IMR-90 (cell line): Measurements from ENCODE around the gene FBXL13. TPM values are rescaled to one million over a fixed set of nuclear protein-coding genes. Genes with fewer than 3 reads are reported as not detected.

Experiments used
- ATAC-seq: fragments of 200-7000 bp; cut with Tn5 transposase; 2 replicates; pipeline ENCODE4 v1.9.1; 2020; ENCODE audit warnings: low read depth, mild to moderate bottlenecking, moderate library complexity
- BruUV-seq: library from RNA; stranded (reverse); fragments of 400-500 nt; replicated peaks from 2 replicates; lab custom pipeline; 2021; lab: Mats Ljungman, UMichigan
- CTCF ChIA-PET: fragments of 300-600 bp; formaldehyde crosslinking; extraction: SDS; loops from one replicate; lab custom pipeline; 2021; ENCODE audit warnings: antibody characterized with exemption; lab: Yijun Ruan, JAX
- POLR2A ChIA-PET: fragments of 300-600 bp; sonication (Branson Sonifier 250); formaldehyde crosslinking; loops from one replicate; lab custom pipeline; 2022; ENCODE audit warnings: antibody characterized with exemption; ENCODE audit not compliant: unreplicated experiment; lab: Charles Lee
- DNase-seq: peaks from one replicate; pipeline ENCODE4 v3.0.0; 2013
- H2AFZ ChIP-seq: replicated peaks from 2 replicates; pipeline ENCODE3; 2013; ENCODE audit warnings: low read length, mild to moderate bottlenecking; ENCODE audit not compliant: poor library complexity
- H2AK5ac ChIP-seq: 2 replicates; pipeline ENCODE4 v1.6.1; 2013; ENCODE audit warnings: low read depth, low read length, inconsistent platforms
- H2AK9ac ChIP-seq: replicated peaks from 2 replicates; pipeline ENCODE3; 2013; ENCODE audit warnings: mild to moderate bottlenecking, low read depth, low read length, moderate library complexity; ENCODE audit not compliant: poor library complexity
- H2BK120ac ChIP-seq: 2 replicates; pipeline ENCODE4 v1.6.1; 2013; ENCODE audit warnings: low read depth, low read length, inconsistent platforms
- H2BK15ac ChIP-seq: 3 replicates; pipeline ENCODE4 v1.6.1; 2013; ENCODE audit warnings: low read depth, low read length, inconsistent platforms
- H2BK20ac ChIP-seq: 2 replicates; pipeline ENCODE4 v1.6.1; 2013; ENCODE audit warnings: low read depth, mild to moderate bottlenecking, inconsistent platforms, low read length, moderate library complexity
- H2BK5ac ChIP-seq: 2 replicates; pipeline ENCODE4 v1.6.1; 2013; ENCODE audit warnings: mild to moderate bottlenecking, low read depth, low read length, inconsistent platforms; ENCODE audit not compliant: poor library complexity, severe bottlenecking
- H3K14ac ChIP-seq: replicated peaks from 2 replicates; pipeline ENCODE4 v1.6.1; 2013; ENCODE audit warnings: low read depth, low read length, inconsistent platforms
- H3K18ac ChIP-seq: 2 replicates; pipeline ENCODE4 v1.6.1; 2013; ENCODE audit warnings: low read depth, low read length, control low read depth
- H3K23ac ChIP-seq: 2 replicates; pipeline ENCODE4 v1.6.1; 2013; ENCODE audit warnings: low read depth, low read length, inconsistent platforms
- H3K27ac ChIP-seq: 2 replicates; pipeline ENCODE4 v1.5.1; 2013; ENCODE audit warnings: mild to moderate bottlenecking, control low read depth, low read length; ENCODE audit not compliant: insufficient read depth
- H3K27me3 ChIP-seq: 2 replicates; pipeline ENCODE4 v1.6.1; 2013; ENCODE audit warnings: low read length; ENCODE audit not compliant: control insufficient read depth, insufficient read depth
- H3K36me3 ChIP-seq: 2 replicates; pipeline ENCODE4 v1.6.1; 2013; ENCODE audit warnings: low read length, mixed read lengths; ENCODE audit not compliant: control insufficient read depth, insufficient read depth
- H3K4ac ChIP-seq: 2 replicates; pipeline ENCODE4 v1.6.1; 2013; ENCODE audit warnings: low read depth, low read length, inconsistent platforms
- H3K4me1 ChIP-seq: 2 replicates; pipeline ENCODE4 v1.6.1; 2013; ENCODE audit warnings: low read length, mixed read lengths; ENCODE audit not compliant: control insufficient read depth, insufficient read depth
- H3K4me2 ChIP-seq: 2 replicates; pipeline ENCODE4 v1.6.1; 2013; ENCODE audit warnings: low read depth, mild to moderate bottlenecking, control low read depth, low read length, moderate library complexity
- H3K4me3 ChIP-seq: 2 replicates; pipeline ENCODE4 v1.5.1; 2013; ENCODE audit warnings: low read depth, mild to moderate bottlenecking, control low read depth, low read length, moderate library complexity; ENCODE audit not compliant: insufficient read depth
- H3K56ac ChIP-seq: 2 replicates; pipeline ENCODE4 v1.6.1; 2013; ENCODE audit warnings: low read length, inconsistent platforms; ENCODE audit not compliant: insufficient read depth; ENCODE audit errors: extremely low read depth
- H3K79me1 ChIP-seq, 2 experiments: 2 replicates each; pipeline ENCODE4 v1.6.1; 2013; ENCODE audit warnings: low read length in 2 of 2, inconsistent platforms in 1 of 2, low read depth in 1 of 2
- H3K9ac ChIP-seq: 2 replicates; pipeline ENCODE4 v1.6.1; 2013; ENCODE audit warnings: low read depth, low read length, control low read depth
- H3K9me1 ChIP-seq: 2 replicates; pipeline ENCODE4 v1.6.1; 2013; ENCODE audit warnings: low read length, inconsistent platforms; ENCODE audit not compliant: insufficient read depth
- H3K9me3 ChIP-seq: 2 replicates; pipeline ENCODE4 v1.6.1; 2013; ENCODE audit warnings: low read length; ENCODE audit not compliant: control insufficient read depth, insufficient read depth
- H4K20me1 ChIP-seq: 2 replicates; pipeline ENCODE4 v1.6.1; 2013; ENCODE audit warnings: low read length, inconsistent platforms; ENCODE audit not compliant: insufficient read depth
- H4K5ac ChIP-seq: 2 replicates; pipeline ENCODE4 v1.6.1; 2013; ENCODE audit warnings: mild to moderate bottlenecking, low read depth, low read length, control low read depth
- H4K8ac ChIP-seq, 2 experiments: 2 replicates each; pipeline ENCODE4 v1.6.1; 2013; ENCODE audit warnings: low read depth in 2 of 2, low read length in 2 of 2, control low read depth in 1 of 2, inconsistent platforms in 1 of 2
- H4K91ac ChIP-seq: 2 replicates; pipeline ENCODE4 v1.6.1; 2013; ENCODE audit warnings: low read depth, low read length, inconsistent platforms; ENCODE audit not compliant: insufficient read depth
- CEBPB ChIP-seq: IDR thresholded peaks from 2 replicates; pipeline ENCODE4 v1.6.1; 2012; ENCODE audit warnings: low read depth, low read length, improper control_type of control experiment
- FOS ChIP-seq: fragments of 150-350 bp; IDR thresholded peaks from 2 replicates; pipeline ENCODE4 v1.6.1; 2016; ENCODE audit warnings: low read depth, low read length
- MAFK ChIP-seq: IDR thresholded peaks from 2 replicates; pipeline ENCODE4 v1.6.1; 2012; ENCODE audit warnings: low read depth, low read length, improper control_type of control experiment
- MAZ ChIP-seq: IDR thresholded peaks from 2 replicates; pipeline ENCODE4 v1.6.1; 2012; ENCODE audit warnings: low read depth, mild to moderate bottlenecking, low read length, improper control_type of control experiment, moderate library complexity, borderline replicate concordance
- NFE2L2 ChIP-seq: fragments of 150-350 bp; IDR thresholded peaks from 2 replicates; pipeline ENCODE4 v1.6.1; 2016; ENCODE audit warnings: low read depth, mild to moderate bottlenecking, low read length
- POLR2A ChIP-seq: IDR thresholded peaks from 2 replicates; pipeline ENCODE4 v1.6.1; 2012; ENCODE audit warnings: mild to moderate bottlenecking, low read depth, low read length
- RAD21 ChIP-seq: IDR thresholded peaks from 2 replicates; pipeline ENCODE4 v1.6.1; 2012; ENCODE audit warnings: low read length, improper control_type of control experiment
- RFX5 ChIP-seq: IDR thresholded peaks from 2 replicates; pipeline ENCODE4 v1.8.0; 2012; ENCODE audit warnings: low read depth, mild to moderate bottlenecking, low read length, moderate library complexity
- SMC3 ChIP-seq: fragments of 150-350 bp; IDR thresholded peaks from 2 replicates; pipeline ENCODE4 v1.6.1; 2016; ENCODE audit warnings: low read depth, mild to moderate bottlenecking, antibody characterized with exemption, low read length, moderate library complexity
- WGBS, 2 experiments: methylation state at CpG; one replicate each; pipeline versions ENCODE4 v1.1.5 to v1.1.7; 2013; ENCODE audit warnings: missing lambda C conversion rate in 2 of 2; ENCODE audit not compliant: insufficient read length in 1 of 2; ENCODE audit errors: extremely low coverage in 2 of 2; 5-methylcytosine and 5-hydroxymethylcytosine counted together
- dilution Hi-C: fragments of 300-500 bp; cut with HindIII; formaldehyde crosslinking; loops from one replicate; pipeline ENCODE4 v1.14.3; 2018; ENCODE audit warnings: low sequenced_read_pairs; ENCODE audit not compliant: unreplicated experiment
- in situ Hi-C: fragments of 300-500 bp; cut with MboI; formaldehyde crosslinking; loops from 3 replicates; pipeline ENCODE4 v1.14.3; 2019; ENCODE audit warnings: low sequenced_read_pairs, inconsistent platforms, mixed read lengths
- intact Hi-C: fragments of 100-400 bp; cut with micrococcal nuclease; formaldehyde crosslinking; loops from 2 replicates; pipeline ENCODE4 v1.10.0; 2022
- polyA plus RNA-seq, 3 experiments: library from polyadenylated mRNA; depleted of rRNA; stranded (reverse); fragments of >200 nt; gene quantifications; 2 replicates each; pipeline ENCODE4 v1.2.3, GENCODE V29; 2012; ENCODE audit warnings: low replicate concordance in 1 of 3
- total RNA-seq: library from RNA; depleted of rRNA; stranded (reverse); fragments of >200 nt; gene quantifications from 2 replicates; pipeline ENCODE4 v1.2.3, GENCODE V29; 2012
- TF ChIP-seq, protein P1 (sequence below): conservative IDR thresholded peaks from 2 replicates; pipeline ENCODE4 v1.5.1; 2012; ENCODE audit warnings: mild to moderate bottlenecking, low read depth, low read length, improper control_type of control experiment

The FBXL13 gene
- total and polyA plus RNA-seq, 2 of the 4 experiments (the other 2 are of a cell fraction) = 0.24 to 0.36 TPM

DNA sequence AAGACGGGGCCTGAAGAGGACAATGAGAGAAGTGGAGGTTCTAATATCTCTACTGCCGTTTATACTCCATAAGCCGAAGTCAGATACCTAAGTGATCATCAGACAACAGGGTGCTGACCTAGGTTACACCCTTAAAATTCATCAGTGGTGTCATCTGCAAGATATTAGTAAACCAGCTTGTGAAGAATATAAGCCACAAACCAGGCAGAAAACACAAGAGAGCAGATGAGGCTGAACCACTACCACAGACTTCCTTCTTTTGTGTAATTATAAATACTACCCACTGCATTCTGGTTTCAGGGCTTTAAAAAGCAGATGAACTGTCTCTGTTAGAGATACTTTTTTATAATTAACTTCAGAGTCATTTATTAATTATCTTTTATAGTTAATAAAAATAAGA is 230.7 kb downstream of the FBXL13 start:
- Histone ChIP-seq H3K36me3 (no peaks in the 10 kb centered on the region), H3K9me3 (no peaks in the 10 kb centered on the region), H2AK9ac (no peak overlapping the region), H4K8ac (no peak overlapping the region), H4K91ac (no peak overlapping the region), H2AK5ac (no peak overlapping the region), H3K79me1 (no peaks in the 10 kb centered on the region), H3K27me3 (no peaks in the 10 kb centered on the region), H2AFZ (no peak overlapping the region), H3K4me2 (no peak overlapping the region), H3K9me1 (no peaks in the 10 kb centered on the region), H4K20me1 (no peaks in the 10 kb centered on the region), H2BK15ac (no peak overlapping the region), H3K4me3 (no peak overlapping the region), H3K14ac (no peak overlapping the region), H3K27ac (no peak overlapping the region), H3K23ac (no peak overlapping the region), H2BK20ac (no peak overlapping the region), H4K5ac (no peak overlapping the region), H3K4me1 (no peaks in the 10 kb centered on the region), H3K56ac (no peak overlapping the region), H2BK120ac (no peak overlapping the region), H3K9ac (no peak overlapping the region), H3K18ac (no peak overlapping the region), H2BK5ac (no peak overlapping the region), H3K4ac (no peak overlapping the region)
- DNase-seq (no peak), ATAC-seq (no peak)
- intact Hi-C loops (no loop called here), dilution Hi-C loops (no loop called here), in situ Hi-C loops (no loop called here)
- WGBS, 2 experiments = no CpG with 5 or more reads among the region's 3 CpGs
- no TSS peak for BruUV-seq
- TF ChIP-seq MAFK (no peak), RFX5 (no peak), FOS (no peak), SMC3 (no peak), RAD21 (no peak), NFE2L2 (no peak), POLR2A (no peak), CEBPB (no peak), MAZ (no peak)
- TF ChIP-seq, protein P1, sequence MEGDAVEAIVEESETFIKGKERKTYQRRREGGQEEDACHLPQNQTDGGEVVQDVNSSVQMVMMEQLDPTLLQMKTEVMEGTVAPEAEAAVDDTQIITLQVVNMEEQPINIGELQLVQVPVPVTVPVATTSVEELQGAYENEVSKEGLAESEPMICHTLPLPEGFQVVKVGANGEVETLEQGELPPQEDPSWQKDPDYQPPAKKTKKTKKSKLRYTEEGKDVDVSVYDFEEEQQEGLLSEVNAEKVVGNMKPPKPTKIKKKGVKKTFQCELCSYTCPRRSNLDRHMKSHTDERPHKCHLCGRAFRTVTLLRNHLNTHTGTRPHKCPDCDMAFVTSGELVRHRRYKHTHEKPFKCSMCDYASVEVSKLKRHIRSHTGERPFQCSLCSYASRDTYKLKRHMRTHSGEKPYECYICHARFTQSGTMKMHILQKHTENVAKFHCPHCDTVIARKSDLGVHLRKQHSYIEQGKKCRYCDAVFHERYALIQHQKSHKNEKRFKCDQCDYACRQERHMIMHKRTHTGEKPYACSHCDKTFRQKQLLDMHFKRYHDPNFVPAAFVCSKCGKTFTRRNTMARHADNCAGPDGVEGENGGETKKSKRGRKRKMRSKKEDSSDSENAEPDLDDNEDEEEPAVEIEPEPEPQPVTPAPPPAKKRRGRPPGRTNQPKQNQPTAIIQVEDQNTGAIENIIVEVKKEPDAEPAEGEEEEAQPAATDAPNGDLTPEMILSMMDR = no peak
- ChIA-PET POLR2A (no interaction called here), CTCF (interaction anchor here (0.6 kb wide), 1 partner anchor 26 kb away, joined by 3 read pairs; no protein-coding TSS in a partner anchor)
